ENCODE results near the gene APBB2.

The APBB2 gene

DNA sequence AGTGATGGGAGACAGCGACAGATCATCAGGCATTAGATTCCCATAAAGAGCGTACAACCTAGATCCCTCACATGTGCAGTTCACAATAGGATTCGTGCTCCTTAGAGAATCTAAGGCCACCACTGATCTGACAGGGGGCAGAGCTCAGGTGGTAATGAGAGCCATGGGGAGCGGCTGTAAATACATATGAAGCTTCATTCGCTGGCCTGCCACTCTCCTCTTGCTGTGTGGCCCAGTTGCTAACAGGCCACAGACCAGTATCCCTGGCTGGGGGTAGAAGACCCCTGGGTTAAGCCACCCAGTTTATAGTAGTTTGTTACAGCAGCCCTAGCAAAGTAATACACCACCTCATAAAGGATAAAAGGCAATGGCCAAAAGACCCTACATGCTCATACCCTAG, 30.3 kb downstream of the APBB2 start:
- Histone ChIP-seq H3K9me3 (no peaks in the 10 kb centered on the region), H3K36me3 (no peaks in the 10 kb centered on the region), H3K4me3 (ENCODE audit: low read depth in 1 of 2, low read length in 1 of 2) (no peak overlapping the region), H3K27ac (no peak overlapping the region), H3K4me1 (ENCODE audit: control insufficient read depth in 1 of 2, insufficient read depth in 1 of 2, low read depth in 1 of 2, low read length in 1 of 2) (no peaks in the 10 kb centered on the region), H3K27me3 (no peaks in the 10 kb centered on the region)
- TF ChIP-seq, protein P1, sequence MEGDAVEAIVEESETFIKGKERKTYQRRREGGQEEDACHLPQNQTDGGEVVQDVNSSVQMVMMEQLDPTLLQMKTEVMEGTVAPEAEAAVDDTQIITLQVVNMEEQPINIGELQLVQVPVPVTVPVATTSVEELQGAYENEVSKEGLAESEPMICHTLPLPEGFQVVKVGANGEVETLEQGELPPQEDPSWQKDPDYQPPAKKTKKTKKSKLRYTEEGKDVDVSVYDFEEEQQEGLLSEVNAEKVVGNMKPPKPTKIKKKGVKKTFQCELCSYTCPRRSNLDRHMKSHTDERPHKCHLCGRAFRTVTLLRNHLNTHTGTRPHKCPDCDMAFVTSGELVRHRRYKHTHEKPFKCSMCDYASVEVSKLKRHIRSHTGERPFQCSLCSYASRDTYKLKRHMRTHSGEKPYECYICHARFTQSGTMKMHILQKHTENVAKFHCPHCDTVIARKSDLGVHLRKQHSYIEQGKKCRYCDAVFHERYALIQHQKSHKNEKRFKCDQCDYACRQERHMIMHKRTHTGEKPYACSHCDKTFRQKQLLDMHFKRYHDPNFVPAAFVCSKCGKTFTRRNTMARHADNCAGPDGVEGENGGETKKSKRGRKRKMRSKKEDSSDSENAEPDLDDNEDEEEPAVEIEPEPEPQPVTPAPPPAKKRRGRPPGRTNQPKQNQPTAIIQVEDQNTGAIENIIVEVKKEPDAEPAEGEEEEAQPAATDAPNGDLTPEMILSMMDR (IDR thresholded peaks at IDR 0.05), result no peak

DNA sequence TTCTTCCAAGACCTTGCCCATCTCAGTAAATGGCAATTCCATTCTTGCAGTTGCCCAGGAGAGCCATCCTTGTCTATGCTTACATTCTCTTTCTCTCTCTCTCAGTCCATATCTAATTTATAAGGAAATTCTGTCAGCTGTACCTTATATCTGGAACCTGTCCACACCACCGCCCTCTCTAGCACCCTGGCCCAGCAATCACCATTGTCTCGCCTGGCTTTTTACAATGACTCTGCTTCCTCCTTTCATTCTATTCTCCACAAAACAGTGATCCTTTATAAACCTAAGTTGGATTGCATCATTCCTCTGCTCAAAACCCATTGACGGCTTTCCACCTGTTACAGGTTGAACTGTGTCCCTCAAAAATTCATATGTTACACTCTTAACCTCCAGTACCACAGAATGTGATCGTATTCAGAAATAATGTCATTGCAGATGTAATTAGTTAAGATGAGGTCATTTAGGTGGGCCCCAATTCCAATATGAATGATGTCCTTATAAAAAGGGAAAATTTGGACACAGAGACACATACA, 31.3 kb downstream of the APBB2 start:
- H3K4me1 ChIP-seq (ENCODE audit: control insufficient read depth in 1 of 2, insufficient read depth in 1 of 2, low read depth in 1 of 2, low read length in 1 of 2), result no peaks in the 10 kb centered on the region
- no peaks in the 10 kb centered on the region for H3K27me3 ChIP-seq
- H3K27ac ChIP-seq, result no peak overlapping the region
- H3K36me3 ChIP-seq, result no peaks in the 10 kb centered on the region
- TF ChIP-seq, protein P1 (IDR thresholded peaks at IDR 0.05), result no peak
- no peaks in the 10 kb centered on the region for H3K9me3 ChIP-seq
- H3K4me3 ChIP-seq (ENCODE audit: low read depth in 1 of 2, low read length in 1 of 2), result no peak overlapping the region

DNA sequence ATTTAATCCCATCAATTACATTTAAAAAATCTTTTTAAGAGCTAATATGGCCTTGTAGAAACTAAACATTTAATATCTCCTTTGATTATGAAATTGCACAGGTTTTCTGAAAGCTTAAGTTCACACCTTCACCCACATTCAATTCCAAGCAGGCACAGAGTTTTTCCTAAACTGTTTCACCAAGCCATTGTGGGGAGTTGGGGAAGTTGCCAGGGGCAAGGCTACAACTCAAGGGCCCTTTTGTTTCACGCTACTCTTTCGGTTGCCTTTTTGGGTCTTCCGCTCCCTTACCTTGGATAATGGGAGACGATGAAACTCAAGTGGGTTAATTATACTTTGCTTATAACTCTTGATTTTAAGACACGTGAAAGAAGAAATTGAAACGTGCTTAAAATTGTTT, 33.3 kb downstream of the APBB2 start:
- Histone ChIP-seq H3K4me1 (ENCODE audit: control insufficient read depth in 1 of 2, insufficient read depth in 1 of 2, low read depth in 1 of 2, low read length in 1 of 2) (no peaks in the 10 kb centered on the region), H3K9me3 (no peaks in the 10 kb centered on the region), H3K4me3 (ENCODE audit: low read depth in 1 of 2, low read length in 1 of 2) (no peak overlapping the region), H3K27ac (no peak overlapping the region), H3K36me3 (no peaks in the 10 kb centered on the region), H3K27me3 (no peaks in the 10 kb centered on the region)
- TF ChIP-seq, protein P1 (IDR thresholded peaks at IDR 0.05), result no peak

DNA sequence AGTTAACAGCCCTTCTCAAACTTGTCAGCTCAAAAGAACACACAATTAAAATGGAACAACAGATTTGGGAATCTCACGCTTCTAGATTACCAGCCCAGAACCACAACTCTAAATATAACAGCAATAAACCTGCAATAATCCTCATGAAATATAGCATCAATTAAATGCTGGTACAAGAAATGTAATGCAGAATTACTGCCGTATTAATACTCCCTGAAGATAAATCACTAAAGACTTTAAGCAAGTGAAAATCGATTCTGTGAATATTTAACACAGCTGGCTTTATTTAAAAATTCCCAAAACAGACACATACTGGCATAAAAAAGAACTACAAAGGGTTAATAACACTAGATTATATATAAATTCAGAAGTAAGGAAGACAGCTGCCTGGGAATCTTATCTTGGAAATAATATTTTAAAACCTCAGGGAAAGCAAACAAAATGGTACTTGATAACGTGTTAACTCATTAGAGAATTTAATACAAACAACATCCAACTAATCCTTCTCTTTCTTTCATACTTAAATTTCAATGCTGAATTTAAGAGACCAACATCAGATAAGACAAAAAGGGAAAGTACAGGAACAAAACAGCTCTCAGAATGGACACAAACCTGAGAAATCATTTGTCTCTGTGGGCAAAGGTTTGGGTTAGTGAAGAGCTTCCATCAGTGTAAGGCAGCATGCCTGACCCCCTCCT, 34.7 kb downstream of the APBB2 start:
- no peak overlapping the region for H3K4me3 ChIP-seq (ENCODE audit: low read depth in 1 of 2, low read length in 1 of 2)
- no peaks in the 10 kb centered on the region for H3K27me3 ChIP-seq
- no peaks in the 10 kb centered on the region for H3K4me1 ChIP-seq (ENCODE audit: control insufficient read depth in 1 of 2, insufficient read depth in 1 of 2, low read depth in 1 of 2, low read length in 1 of 2)
- H3K36me3 ChIP-seq, result no peaks in the 10 kb centered on the region
- H3K9me3 ChIP-seq, result no peaks in the 10 kb centered on the region
- TF ChIP-seq, protein P1 (IDR thresholded peaks at IDR 0.05), result no peak
- no peak overlapping the region for H3K27ac ChIP-seq

DNA sequence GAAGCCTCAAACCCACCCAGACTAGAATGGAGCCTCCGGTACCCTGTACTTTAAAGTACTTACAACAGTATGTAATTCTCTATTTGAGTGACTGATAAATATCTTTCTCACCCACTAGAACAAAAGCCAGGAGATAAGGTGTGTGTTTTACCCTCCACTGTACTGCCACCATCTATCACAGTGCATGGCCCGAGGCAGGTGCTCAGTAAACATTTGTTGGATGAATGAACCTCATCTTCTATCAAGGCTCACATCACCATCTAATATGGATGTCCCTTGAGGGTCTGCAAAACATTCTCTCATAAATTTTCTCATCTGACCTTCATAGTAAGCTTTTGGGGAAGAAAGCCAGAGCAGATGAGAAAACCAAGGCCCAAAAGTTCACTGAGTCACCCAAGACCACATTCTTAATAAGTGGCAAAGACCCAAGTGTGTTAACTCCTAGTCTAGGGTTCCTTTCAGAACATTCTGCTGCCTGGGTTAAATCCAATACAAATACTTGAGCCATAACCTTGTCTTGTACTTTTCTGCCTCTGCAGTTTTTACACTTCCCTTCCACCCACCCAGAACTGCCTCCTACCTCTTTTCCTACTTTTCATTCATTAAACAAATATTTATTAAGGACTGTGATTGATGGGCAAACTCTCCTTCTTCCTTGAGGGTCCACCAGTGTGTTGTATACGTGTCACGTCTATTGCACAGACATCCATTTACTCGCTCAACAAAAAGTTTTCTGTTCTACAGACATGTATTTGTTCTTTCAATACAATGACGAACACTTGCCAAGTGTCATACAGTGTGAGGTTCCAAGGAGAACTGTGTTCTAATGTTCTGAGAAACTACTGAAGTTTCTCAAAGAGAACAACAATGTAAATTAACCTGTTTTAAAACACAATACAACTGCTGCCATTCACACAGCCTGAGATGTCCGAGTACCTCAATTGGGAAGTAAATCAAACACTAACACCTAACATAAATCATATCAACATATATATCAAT, 35.7 kb downstream of the APBB2 start:
- TF ChIP-seq, protein P1 (IDR thresholded peaks at IDR 0.05), result no peak
- H3K27me3 ChIP-seq, result no peaks in the 10 kb centered on the region
- H3K9me3 ChIP-seq, result no peaks in the 10 kb centered on the region
- H3K4me1 ChIP-seq (ENCODE audit: control insufficient read depth in 1 of 2, insufficient read depth in 1 of 2, low read depth in 1 of 2, low read length in 1 of 2), result no peaks in the 10 kb centered on the region
- no peak overlapping the region for H3K4me3 ChIP-seq (ENCODE audit: low read depth in 1 of 2, low read length in 1 of 2)
- no peak overlapping the region for H3K27ac ChIP-seq
- H3K36me3 ChIP-seq, result no peaks in the 10 kb centered on the region

Measured in neutrophil (primary cell).